Measurements from ENCODE around the gene SHANK3. TPM values are rescaled to one million over a fixed set of nuclear protein-coding genes. Genes with fewer than 3 reads are reported as not detected.

SHANK3 gene
- 10 to 100 TPM in 3 of 4 donors, 1 to 10 TPM in 1; 7.5 to 16.3 (median 13.5) TPM for total RNA-seq
- polyA plus RNA-seq, result 1 to 10 TPM; 4.2 to 9.3 (median 4.8) TPM
- long read RNA-seq, donor 1, partial matches to known transcripts, result 6 of 6 reads
- long read RNA-seq, donor 1, other reads (novel, unspliced or antisense), result 0 of 6 reads
- long read RNA-seq, donor 2, partial matches to known transcripts, result 23 of 27 reads
- long read RNA-seq, donor 2, other reads (novel, unspliced or antisense), result 4 of 27 reads

DNA sequence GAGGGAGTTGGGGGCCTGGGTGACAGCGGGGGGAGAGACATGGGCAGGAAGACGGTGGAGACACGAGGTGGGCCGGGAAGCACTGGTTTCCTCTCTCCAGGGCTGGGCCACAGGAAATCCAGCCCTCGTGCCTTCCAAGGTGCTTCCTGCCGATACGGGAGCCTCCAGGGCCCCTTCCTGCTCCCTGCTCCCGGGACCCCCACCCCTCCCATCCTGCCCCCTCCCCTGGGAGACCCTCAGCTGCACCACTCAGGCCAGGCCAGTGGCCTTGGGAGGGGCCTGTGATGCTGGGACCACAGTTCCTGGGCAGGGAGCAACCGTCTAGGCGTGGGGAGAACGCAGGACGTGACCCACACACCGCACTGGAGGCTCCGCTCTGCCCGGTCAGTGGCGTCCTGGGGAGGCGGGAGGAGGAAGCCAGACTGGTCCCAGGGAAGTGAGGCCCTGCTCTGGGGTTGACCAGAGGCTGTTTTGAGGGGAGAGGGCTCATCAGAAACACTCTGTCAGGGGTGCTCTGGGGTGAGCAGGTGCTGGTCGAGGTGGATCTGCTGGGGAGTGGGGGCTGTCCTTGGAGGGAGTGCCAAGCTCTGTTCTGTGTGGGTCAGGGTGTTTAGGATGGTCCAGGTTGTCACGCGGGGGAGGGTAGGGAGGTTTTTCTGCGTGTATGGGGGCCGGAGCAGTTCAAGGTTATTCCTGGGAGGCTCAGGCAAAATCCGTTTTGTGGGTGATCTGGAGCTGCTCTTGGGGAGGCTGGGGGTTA is at the start of gene SHANK3:
Gene SHANK3, plus strand, starts transcription at position 353 of the 760 bp plus-strand sequence.
- ATAC-seq, result peak; percentile 61 to 71 (median 66)
- intact Hi-C loops (cut with DNase I), result no loop called here
- Histone ChIP-seq H3K36me3 (ENCODE audit: insufficient read depth in 1 of 2, low read depth in 1 of 2) (no peaks in the 10 kb centered on the region), H3K4me1 (no peaks in the 10 kb centered on the region), H3K27me3 (ENCODE audit: insufficient read depth in 3 of 3, low read length in 2 of 3) (peaks cover 0 to 64% (median 12%) of the 10 kb centered on the region in 3 donors), H3K9me3 (no peaks in the 10 kb centered on the region), H3K4me3 (peak within 1 kb of the TSS; percentile 63), H3K27ac (peak within 1 kb of the TSS; percentile 61)
- TF ChIP-seq, protein P1, sequence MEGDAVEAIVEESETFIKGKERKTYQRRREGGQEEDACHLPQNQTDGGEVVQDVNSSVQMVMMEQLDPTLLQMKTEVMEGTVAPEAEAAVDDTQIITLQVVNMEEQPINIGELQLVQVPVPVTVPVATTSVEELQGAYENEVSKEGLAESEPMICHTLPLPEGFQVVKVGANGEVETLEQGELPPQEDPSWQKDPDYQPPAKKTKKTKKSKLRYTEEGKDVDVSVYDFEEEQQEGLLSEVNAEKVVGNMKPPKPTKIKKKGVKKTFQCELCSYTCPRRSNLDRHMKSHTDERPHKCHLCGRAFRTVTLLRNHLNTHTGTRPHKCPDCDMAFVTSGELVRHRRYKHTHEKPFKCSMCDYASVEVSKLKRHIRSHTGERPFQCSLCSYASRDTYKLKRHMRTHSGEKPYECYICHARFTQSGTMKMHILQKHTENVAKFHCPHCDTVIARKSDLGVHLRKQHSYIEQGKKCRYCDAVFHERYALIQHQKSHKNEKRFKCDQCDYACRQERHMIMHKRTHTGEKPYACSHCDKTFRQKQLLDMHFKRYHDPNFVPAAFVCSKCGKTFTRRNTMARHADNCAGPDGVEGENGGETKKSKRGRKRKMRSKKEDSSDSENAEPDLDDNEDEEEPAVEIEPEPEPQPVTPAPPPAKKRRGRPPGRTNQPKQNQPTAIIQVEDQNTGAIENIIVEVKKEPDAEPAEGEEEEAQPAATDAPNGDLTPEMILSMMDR (IDR thresholded peaks at IDR 0.05), result no peak
- WGBS, 3 donors, result 31 to 39% (median 37%) methylated on average over 17 to 23 of the region's 23 CpGs
- DNase-seq, result peak; percentile 66 to 80

DNA sequence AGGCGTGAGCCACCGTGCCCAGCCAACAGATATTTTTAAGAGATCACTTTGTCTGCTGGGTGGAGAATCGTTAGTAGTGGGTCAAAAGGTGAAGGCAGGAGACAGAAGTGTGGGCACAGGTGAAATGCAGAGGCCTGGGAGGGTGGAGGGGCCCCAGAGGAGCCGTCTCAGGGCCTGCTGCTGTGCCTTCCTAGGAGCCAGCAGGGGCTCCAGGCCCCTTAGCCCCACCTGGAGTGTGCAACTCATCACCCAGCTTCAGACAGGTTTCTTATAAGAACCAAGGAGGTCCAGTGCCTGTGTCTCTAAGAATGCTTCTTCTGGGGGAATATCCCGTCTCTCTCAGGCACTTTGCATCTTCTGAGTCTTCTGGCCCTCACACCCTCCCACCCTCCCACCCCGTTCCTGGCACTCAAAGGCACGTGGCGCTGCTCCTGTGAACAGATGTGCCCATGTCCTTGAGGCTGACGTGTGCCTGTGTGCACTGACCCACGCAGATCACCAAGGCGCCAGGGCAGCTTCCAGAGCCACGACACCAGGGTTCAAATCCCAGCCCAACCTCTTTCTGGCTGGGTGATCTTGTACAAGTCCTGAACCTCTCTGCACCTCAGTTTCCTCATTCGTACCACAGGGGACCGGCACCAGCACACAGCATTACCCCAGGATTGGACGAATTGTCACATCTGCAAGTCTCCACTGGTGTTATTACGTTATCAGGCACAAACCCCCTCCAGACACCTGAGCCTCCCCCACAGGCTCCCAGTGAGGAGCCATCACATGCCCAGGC is 48.1 kb upstream of the SHANK3 start:
- Histone ChIP-seq H3K9me3 (no peaks in the 10 kb centered on the region), H3K27ac (no peak overlapping the region), H3K4me3 (no peak overlapping the region), H3K36me3 (ENCODE audit: insufficient read depth in 1 of 2, low read depth in 1 of 2) (peaks cover 0 to 17% of the 10 kb centered on the region in 2 donors), H3K4me1 (peaks cover 33% of the 10 kb centered on the region), H3K27me3 (ENCODE audit: insufficient read depth in 3 of 3, low read length in 2 of 3) (no peaks in the 10 kb centered on the region)
- TF ChIP-seq, protein P1 (IDR thresholded peaks at IDR 0.05), result no peak
- DNase-seq (no peak), ATAC-seq (no peak)
- intact Hi-C loops (cut with DNase I), result loop anchor here (5.0 kb wide), 4 partner anchors 42 to 92 kb away; partner anchors contain the start of genes CHKB (in 1 of the 2), CPT1B (in 1 of the 2) and TYMP (in 1 of the 2)
- 66 to 74% (median 72%) methylated on average over 16 of the region's 16 CpGs for WGBS, 3 donors

DNA sequence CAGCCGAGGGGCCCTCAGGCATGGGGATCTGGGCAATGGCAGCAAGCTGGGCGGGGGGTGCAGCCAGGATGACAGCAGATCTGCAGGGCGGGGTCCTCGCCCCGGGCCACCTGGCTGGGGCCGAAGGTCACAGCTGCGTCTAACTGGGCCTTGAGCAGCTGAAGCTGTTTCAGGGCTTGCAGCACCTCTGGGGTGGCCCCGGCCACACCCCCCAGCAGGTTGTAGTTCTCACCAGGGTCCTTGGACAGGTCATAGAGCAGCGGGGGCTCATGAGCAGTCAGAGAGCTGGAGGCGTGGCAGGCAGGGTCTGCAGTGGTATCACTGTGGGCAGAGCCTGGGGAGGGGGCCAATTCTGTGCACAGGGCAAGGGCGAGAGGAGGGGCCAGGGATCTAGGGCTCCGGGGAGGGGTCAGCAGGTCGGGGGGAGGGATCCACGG is 47.5 kb upstream of the SHANK3 start:
- DNase-seq, result peak in 1 of 2 donors; percentile 54

More for the DNA sequence above, 47.5 kb upstream of the SHANK3 start:
- no peaks in the 10 kb centered on the region for H3K9me3 ChIP-seq
- TF ChIP-seq, protein P1 (IDR thresholded peaks at IDR 0.05), result no peak
- ATAC-seq, result no peak
- peaks cover 0 to 17% of the 10 kb centered on the region in 2 donors for H3K36me3 ChIP-seq (ENCODE audit: insufficient read depth in 1 of 2, low read depth in 1 of 2)
- WGBS, 3 donors, result 80 to 86% (median 84%) methylated on average over 14 of the region's 14 CpGs
- H3K4me1 ChIP-seq, result peaks cover 33% of the 10 kb centered on the region
- H3K27me3 ChIP-seq (ENCODE audit: insufficient read depth in 3 of 3, low read length in 2 of 3), result no peaks in the 10 kb centered on the region
- intact Hi-C loops (cut with DNase I), result loop anchor here in 1 of 2 donors (5.0 kb wide), 1 partner anchor 77 kb away; no protein-coding TSS in a partner anchor
- no peak overlapping the region for H3K27ac ChIP-seq
- H3K4me3 ChIP-seq, result no peak overlapping the region

Measured in psoas muscle (tissue), 8 donors.